ENCODE results near the gene FAM20C.

FAM20C gene

DNA sequence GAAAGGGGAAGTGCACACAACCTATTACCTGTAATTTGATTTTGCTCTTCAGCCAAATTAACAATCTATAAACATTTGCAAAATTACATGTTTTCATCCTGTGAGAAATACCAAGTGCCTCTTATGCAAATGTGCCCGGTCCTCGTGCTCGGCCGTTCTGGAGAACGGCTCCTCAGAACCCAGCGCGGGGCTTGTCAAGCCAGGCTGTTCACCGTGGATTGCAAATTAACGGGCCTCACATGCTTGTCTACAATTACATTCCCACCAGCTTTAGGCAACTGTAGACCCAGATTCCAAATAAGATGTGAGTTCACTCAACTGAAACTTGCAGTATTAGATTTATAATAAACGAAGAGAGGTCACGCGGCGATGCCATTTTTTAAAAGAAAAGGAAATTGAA is 106.4 kb downstream of the FAM20C start:
- H3K4me1 ChIP-seq, result no peaks in the 10 kb centered on the region
- TF ChIP-seq CTCF (IDR thresholded peaks at IDR 0.05), result no peak
- H3K27ac ChIP-seq, result no peak overlapping the region
- peaks cover 0 to 44% of the 10 kb centered on the region in 2 donors for H3K27me3 ChIP-seq
- DNase-seq, result peak in 1 of 2 donors; percentile 23
- H3K9me3 ChIP-seq, result no peaks in the 10 kb centered on the region
- intact Hi-C loops (cut with DNase I; ENCODE audit: low total_unique reads), result no loop called here
- no peaks in the 10 kb centered on the region for H3K36me3 ChIP-seq
- H3K4me3 ChIP-seq, result no peak overlapping the region

DNA sequence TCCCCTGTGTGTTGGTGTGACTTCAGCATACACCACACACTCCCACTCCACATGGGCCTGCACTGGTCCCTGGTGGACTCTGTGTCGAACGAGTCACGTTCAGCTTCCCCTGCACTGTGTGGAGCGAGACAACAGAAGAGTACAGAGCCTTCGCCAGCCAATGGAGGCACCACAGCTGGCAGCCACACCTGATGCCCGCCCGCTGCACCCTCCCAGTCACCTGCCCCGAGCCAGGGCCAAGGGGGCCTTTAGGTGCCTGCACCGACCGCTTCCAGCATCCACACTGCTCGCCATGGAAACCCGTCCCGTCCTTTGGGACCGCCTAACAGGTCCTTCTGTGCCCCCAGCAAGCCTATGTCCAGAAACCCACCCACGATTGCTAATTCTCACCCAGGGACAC is 106.8 kb downstream of the FAM20C start:
- intact Hi-C loops (cut with DNase I; ENCODE audit: low total_unique reads), result no loop called here
- TF ChIP-seq CTCF (IDR thresholded peaks at IDR 0.05), result no peak
- Histone ChIP-seq H3K36me3 (no peaks in the 10 kb centered on the region), H3K9me3 (no peaks in the 10 kb centered on the region), H3K4me1 (no peaks in the 10 kb centered on the region), H3K27ac (no peak overlapping the region), H3K4me3 (no peak overlapping the region), H3K27me3 (peaks cover 0 to 40% of the 10 kb centered on the region in 2 donors)
- DNase-seq, result peak in 1 of 2 donors; percentile 34

GRCh38 chr7:299628-300027 is 107.3 kb downstream of the FAM20C start:
- Histone ChIP-seq H3K27me3 (peaks cover 0 to 35% of the 10 kb centered on the region in 2 donors), H3K27ac (no peak overlapping the region), H3K9me3 (no peaks in the 10 kb centered on the region), H3K36me3 (no peaks in the 10 kb centered on the region), H3K4me3 (no peak overlapping the region), H3K4me1 (no peaks in the 10 kb centered on the region)
- peak in 1 of 2 donors; percentile 35 for DNase-seq
- no peak for TF ChIP-seq CTCF (IDR thresholded peaks at IDR 0.05)
- intact Hi-C loops (cut with DNase I; ENCODE audit: low total_unique reads), result no loop called here

DNA sequence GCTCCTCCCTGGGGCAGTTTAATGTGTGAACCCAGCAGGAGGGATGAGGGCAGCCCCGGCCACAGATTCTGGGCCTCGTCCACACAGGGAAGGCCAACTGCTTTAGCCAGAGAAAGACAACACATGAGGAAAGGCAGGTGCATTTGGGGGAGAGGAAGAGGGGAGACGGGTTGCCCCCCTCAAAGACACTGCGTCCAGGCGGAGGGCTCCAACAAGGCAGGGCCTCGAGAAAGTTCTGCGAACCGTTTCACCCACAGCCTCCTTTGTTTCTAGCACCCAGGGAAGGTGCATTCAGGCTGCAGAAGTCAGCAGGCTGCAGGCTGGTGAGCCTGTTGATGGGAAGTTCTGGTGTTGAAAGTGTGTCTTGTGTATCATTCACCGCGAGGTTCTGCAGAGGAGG is 107.7 kb downstream of the FAM20C start:
- Histone ChIP-seq H3K27ac (no peak overlapping the region), H3K4me1 (no peaks in the 10 kb centered on the region), H3K4me3 (no peak overlapping the region), H3K36me3 (no peaks in the 10 kb centered on the region), H3K27me3 (peaks cover 0 to 32% of the 10 kb centered on the region in 2 donors), H3K9me3 (no peaks in the 10 kb centered on the region)
- peak in 1 of 2 donors; percentile 53 for DNase-seq
- intact Hi-C loops (cut with DNase I; ENCODE audit: low total_unique reads), result no loop called here
- TF ChIP-seq CTCF (IDR thresholded peaks at IDR 0.05), result no peak

GRCh38 chr7:300546-301290 is 108.3 kb downstream of the FAM20C start:
- intact Hi-C loops (cut with DNase I; ENCODE audit: low total_unique reads), result no loop called here
- no peak for TF ChIP-seq CTCF (IDR thresholded peaks at IDR 0.05)

More at GRCh38 chr7:300546-301290, 108.3 kb downstream of the FAM20C start:
- H3K27ac ChIP-seq, result no peak overlapping the region
- peaks cover 0 to 32% of the 10 kb centered on the region in 2 donors for H3K27me3 ChIP-seq
- no peaks in the 10 kb centered on the region for H3K36me3 ChIP-seq
- no peaks in the 10 kb centered on the region for H3K4me1 ChIP-seq
- DNase-seq, result peak in 1 of 2 donors; percentile 33
- no peak overlapping the region for H3K4me3 ChIP-seq
- no peaks in the 10 kb centered on the region for H3K9me3 ChIP-seq

Measured in tibial artery (tissue), 4 donors.